Body of pancreas (tissue), 4 donors: ENCODE results near the gene SERPINA4. TPM values are rescaled to one million over a fixed set of nuclear protein-coding genes. Genes with fewer than 3 reads are reported as not detected.
A peak's percentile ranks its signal among the peaks of the same experiment; 100 is the strongest.

Experiments used
- ATAC-seq: fragments of 150-250 bp; one replicate; pipeline ENCODE4 v1.9.1; 2016
- DNase-seq, 4 donors: peaks; one replicate each; pipeline ENCODE4 v3.0.0-alpha.2; 2019
- H3K27ac ChIP-seq, 4 donors: fragments of 200-600 bp; sonication (generic); 1 replicate in 3 of 4; 2 replicates in 1 of 4; pipeline versions ENCODE4 v1.5.1 to v1.6.1; 2016 to 2019; ENCODE audit warnings: mild to moderate bottlenecking in 1 of 4, mixed read lengths in 1 of 4, moderate library complexity in 1 of 4
- H3K27me3 ChIP-seq, 2 donors: fragments of 200-600 bp; sonication (generic); one replicate each; pipeline ENCODE4 v1.6.0; 2016; ENCODE audit warnings: mild to moderate bottlenecking in 1 of 2
- H3K36me3 ChIP-seq, 2 donors: fragments of 200-600 bp; sonication (generic); replicated peaks in 1 of 2; 2 replicates each; pipeline ENCODE4 v1.5.1; 2016; ENCODE audit warnings: low read depth in 2 of 2; ENCODE audit not compliant: insufficient read depth in 1 of 2
- H3K4me1 ChIP-seq: fragments of 200-600 bp; sonication (generic); one replicate; pipeline ENCODE4 v1.6.0; 2016
- H3K4me3 ChIP-seq, 2 donors: fragments of 200-600 bp; sonication (generic); 1 replicate in 1 of 2; 2 replicates in 1 of 2; pipeline ENCODE4 v1.5.1; 2016 to 2019
- H3K9me3 ChIP-seq, 3 donors: fragments of 200-600 bp; sonication (generic); 1 replicate in 2 of 3; 2 replicates in 1 of 3; pipeline ENCODE4 v1.5.1; 2016
- POLR2A ChIP-seq, 3 donors: fragments of 450-650 bp; IDR thresholded peaks; one replicate each; pipeline ENCODE4 v1.6.1; 2016; ENCODE audit warnings: antibody characterized with exemption in 3 of 3, mild to moderate bottlenecking in 2 of 3
- WGBS, 2 donors: methylation state at CpG; one replicate each; pipeline ENCODE4 v1.1.5; 2017; 5-methylcytosine and 5-hydroxymethylcytosine counted together
- intact Hi-C: fragments of 100-400 bp; cut with DNase I; formaldehyde crosslinking; loops from one replicate; pipeline ENCODE4 v1.15.1; 2023
- total RNA-seq, 2 donors: library from RNA; depleted of rRNA; stranded (reverse); fragments of >200 nt; gene quantifications; one replicate each; pipeline ENCODE4 v1.1.0, GENCODE V29; 2016
- TF ChIP-seq, protein P1 (sequence below), 7 experiments: fragments of 450-650 bp in 4 of 7; fragments of 200-600 bp in 3 of 7; sonication (generic) in 3 of 7; IDR thresholded peaks; one replicate each; pipeline ENCODE4 v1.5.1; 2016 to 2019; ENCODE audit warnings: antibody characterized with exemption in 7 of 7

Gene SERPINA4
- total RNA-seq, 2 donors from 2014 or later: 42.8 to 57.6 TPM

DNA sequence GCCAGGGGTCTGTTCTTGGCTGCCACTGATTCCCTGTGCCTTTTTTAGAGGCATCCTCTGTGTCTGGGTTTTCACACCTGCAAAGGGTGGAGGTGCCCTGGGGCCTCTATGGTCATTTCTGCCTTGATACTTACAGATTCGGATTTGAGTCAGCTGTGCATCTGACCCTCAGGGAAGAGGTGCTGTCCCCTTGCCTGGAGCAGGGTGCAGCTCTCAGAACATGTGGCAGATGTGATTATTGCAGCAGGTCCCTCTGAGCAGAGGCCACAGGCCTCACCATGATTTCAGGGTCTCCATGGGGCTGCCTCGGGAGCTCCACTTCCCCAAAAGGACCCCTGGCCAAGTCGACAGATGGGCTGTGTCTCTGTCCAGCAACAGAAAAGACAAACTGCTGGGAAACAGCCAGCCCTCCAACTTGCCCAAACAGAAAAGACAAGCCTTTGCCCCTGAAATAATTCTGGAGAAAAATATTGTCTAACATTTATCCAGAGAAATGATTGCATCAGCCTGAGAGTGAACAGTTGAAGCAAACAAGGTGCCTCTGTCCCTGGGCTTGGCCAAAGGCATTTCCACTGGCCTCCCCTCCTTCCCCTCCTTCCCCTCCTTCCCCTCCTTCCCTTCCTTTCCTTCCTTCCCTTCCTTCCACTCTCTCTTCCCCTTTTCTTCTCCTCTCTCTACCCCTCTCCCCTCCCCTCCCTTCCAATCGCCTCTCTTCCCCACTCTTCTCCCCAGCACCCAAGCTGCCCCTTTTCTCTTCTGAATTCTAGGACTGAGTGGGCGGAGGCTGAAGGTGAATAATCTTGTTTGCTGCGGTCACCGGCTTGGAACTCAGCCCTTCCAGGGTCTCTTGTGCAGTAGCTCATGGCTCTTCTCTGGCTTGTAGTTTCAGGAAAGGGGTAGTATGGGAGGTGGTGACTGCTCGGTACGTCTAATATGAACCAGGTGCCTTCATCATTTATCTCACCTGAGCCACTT is 51.6 kb downstream of the SERPINA4 start:
- H3K27ac ChIP-seq: peak overlapping the region; percentile 78 to 87 (median 84)
- H3K4me1 ChIP-seq: peaks cover 70% of the 10 kb centered on the region
- peak; percentile 3 for ATAC-seq
- 28 to 29% methylated on average over 8 to 9 of the region's 9 CpGs for WGBS, 2 donors
- no peaks in the 10 kb centered on the region for H3K27me3 ChIP-seq
- intact Hi-C loops: loop anchor here (10.0 kb wide), 1 partner anchor 48 kb away; the partner anchor contains the start of gene SERPINA4
- H3K4me3 ChIP-seq: peak overlapping the region in 1 of 2 donors; percentile 42
- TF ChIP-seq, protein P1, sequence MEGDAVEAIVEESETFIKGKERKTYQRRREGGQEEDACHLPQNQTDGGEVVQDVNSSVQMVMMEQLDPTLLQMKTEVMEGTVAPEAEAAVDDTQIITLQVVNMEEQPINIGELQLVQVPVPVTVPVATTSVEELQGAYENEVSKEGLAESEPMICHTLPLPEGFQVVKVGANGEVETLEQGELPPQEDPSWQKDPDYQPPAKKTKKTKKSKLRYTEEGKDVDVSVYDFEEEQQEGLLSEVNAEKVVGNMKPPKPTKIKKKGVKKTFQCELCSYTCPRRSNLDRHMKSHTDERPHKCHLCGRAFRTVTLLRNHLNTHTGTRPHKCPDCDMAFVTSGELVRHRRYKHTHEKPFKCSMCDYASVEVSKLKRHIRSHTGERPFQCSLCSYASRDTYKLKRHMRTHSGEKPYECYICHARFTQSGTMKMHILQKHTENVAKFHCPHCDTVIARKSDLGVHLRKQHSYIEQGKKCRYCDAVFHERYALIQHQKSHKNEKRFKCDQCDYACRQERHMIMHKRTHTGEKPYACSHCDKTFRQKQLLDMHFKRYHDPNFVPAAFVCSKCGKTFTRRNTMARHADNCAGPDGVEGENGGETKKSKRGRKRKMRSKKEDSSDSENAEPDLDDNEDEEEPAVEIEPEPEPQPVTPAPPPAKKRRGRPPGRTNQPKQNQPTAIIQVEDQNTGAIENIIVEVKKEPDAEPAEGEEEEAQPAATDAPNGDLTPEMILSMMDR (IDR thresholded peaks at IDR 0.05): no peak
- peak in 2 of 3 donors; percentile 8 to 53 for TF ChIP-seq POLR2A (IDR thresholded peaks at IDR 0.05)
- DNase-seq: peak in 1 of 4 donors; percentile 22
- no peaks in the 10 kb centered on the region for H3K9me3 ChIP-seq
- peaks cover 0 to 8% of the 10 kb centered on the region in 2 donors for H3K36me3 ChIP-seq

DNA sequence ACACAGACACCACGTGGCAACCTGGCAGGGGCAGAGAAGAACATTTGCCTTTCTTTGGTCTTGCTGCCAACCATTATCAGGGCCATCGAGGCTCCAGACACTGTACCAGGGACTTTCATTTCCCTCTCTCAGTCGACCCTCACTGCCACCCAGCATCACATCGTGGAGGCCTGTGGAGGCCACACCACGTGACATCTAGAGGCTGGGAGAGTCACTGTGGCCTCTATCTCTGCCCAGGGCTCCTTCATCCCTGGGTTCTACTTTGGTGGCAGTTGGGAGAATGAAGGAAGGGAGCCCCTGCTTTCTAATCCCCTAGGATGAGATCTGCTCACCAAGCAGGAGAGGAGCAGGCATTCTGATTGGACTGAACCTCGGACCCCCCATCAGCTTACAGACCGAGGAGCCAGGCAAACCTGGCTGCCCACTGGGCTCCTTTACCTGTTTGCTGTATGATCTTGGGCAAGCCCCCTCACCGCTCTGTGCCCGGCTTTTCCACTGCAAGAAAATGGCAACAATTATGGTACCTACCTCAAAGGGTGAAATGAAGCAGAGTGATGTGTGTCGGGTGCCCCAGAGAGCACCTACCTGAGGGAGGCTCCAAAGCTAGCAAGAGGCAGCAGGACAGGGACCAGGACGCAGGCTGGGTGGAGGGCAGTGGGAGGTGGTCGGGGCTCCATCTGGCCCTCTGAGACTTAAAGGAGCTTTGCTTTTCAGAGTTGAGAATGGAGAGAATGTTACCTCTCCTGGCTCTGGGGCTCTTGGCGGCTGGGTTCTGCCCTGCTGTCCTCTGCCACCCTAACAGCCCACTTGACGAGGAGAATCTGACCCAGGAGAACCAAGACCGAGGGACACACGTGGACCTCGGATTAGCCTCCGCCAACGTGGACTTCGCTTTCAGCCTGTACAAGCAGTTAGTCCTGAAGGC is 52.7 kb downstream of the SERPINA4 start:
- peak in 2 of 3 donors; percentile 49 to 56 for TF ChIP-seq POLR2A (IDR thresholded peaks at IDR 0.05)
- TF ChIP-seq, protein P1 (IDR thresholded peaks at IDR 0.05): no peak
- WGBS, 2 donors: 75 to 83% methylated on average over 12 to 20 of the region's 20 CpGs
- Histone ChIP-seq H3K36me3 (peaks cover 0 to 11% of the 10 kb centered on the region in 2 donors), H3K9me3 (no peaks in the 10 kb centered on the region), H3K4me3 (peak overlapping the region in 1 of 2 donors; percentile 42), H3K4me1 (peaks cover 79% of the 10 kb centered on the region), H3K27me3 (no peaks in the 10 kb centered on the region), H3K27ac (peak overlapping the region; percentile 78 to 87 (median 84))
- DNase-seq: no peak
- ATAC-seq: no peak
- intact Hi-C loops: loop anchor here (10.0 kb wide), 1 partner anchor 49 kb away; the partner anchor contains the start of gene SERPINA4

DNA sequence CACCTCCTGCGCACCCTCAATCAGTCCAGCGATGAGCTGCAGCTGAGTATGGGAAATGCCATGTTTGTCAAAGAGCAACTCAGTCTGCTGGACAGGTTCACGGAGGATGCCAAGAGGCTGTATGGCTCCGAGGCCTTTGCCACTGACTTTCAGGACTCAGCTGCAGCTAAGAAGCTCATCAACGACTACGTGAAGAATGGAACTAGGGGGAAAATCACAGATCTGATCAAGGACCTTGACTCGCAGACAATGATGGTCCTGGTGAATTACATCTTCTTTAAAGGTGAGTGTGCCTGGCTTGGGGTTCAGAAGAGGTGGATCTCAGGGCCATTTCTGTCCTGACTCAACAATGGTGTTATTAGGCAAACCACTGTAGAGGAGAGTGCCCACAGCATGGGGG is 53.6 kb downstream of the SERPINA4 start:
- Histone ChIP-seq H3K27me3 (no peaks in the 10 kb centered on the region), H3K4me3 (peak overlapping the region in 1 of 2 donors; percentile 42), H3K27ac (peak overlapping the region in 2 of 4 donors; percentile 86 to 87), H3K36me3 (peaks cover 0 to 19% of the 10 kb centered on the region in 2 donors), H3K4me1 (peaks cover 83% of the 10 kb centered on the region), H3K9me3 (no peaks in the 10 kb centered on the region)
- 94 to 97% methylated on average over 7 of the region's 7 CpGs for WGBS, 2 donors
- intact Hi-C loops: loop anchor here (10.0 kb wide), 1 partner anchor 50 kb away; the partner anchor contains the start of gene SERPINA4
- DNase-seq (no peak), ATAC-seq (no peak)
- TF ChIP-seq POLR2A (IDR thresholded peaks at IDR 0.05): no peak
- TF ChIP-seq, protein P1 (IDR thresholded peaks at IDR 0.05): no peak

DNA sequence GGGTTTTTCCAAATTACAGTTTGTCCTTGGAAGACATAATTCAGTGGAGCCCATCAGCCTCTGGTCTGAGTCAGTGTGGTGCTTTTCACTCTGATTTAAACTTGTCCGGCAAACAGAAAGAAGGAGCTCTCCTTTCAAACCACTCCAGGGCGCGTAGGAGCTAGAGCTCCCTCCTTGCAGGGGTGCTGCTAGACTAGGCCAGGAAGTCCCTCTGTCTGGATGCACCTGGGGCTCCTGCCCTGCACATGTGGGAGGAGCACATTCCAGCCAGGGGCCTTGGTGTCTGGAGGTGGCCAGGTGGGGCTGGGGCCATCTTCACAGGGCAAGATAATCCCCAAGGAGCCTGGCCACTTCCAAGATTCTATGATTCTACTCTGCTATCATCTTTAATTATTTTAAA is 54.0 kb downstream of the SERPINA4 start:
- ATAC-seq: no peak
- TF ChIP-seq, protein P1 (IDR thresholded peaks at IDR 0.05): no peak
- no peak for TF ChIP-seq POLR2A (IDR thresholded peaks at IDR 0.05)

More for the DNA sequence above, 54.0 kb downstream of the SERPINA4 start:
- Histone ChIP-seq H3K27me3 (no peaks in the 10 kb centered on the region), H3K4me1 (peaks cover 85% of the 10 kb centered on the region), H3K36me3 (peaks cover 0 to 20% of the 10 kb centered on the region in 2 donors), H3K4me3 (peak overlapping the region in 1 of 2 donors; percentile 42), H3K9me3 (no peaks in the 10 kb centered on the region), H3K27ac (peak overlapping the region in 2 of 4 donors; percentile 86 to 87)
- DNase-seq: peak in 1 of 4 donors; percentile 14
- intact Hi-C loops: loop anchor here (10.0 kb wide), 1 partner anchor 50 kb away; the partner anchor contains the start of gene SERPINA4
- WGBS, 2 donors: 92 to 100% methylated on average over 1 to 3 of the region's 3 CpGs
